Cardiac fibroblast (primary cell): Measurements from ENCODE around the gene IL19.

ENCODE experiments used
- DNase-seq, 2 donors: peaks; one replicate each; pipeline versions ENCODE4 v3.0.0 to v3.0.0-alpha.2; 2010; ENCODE audit warnings: low read depth in 2 of 2
- H3K4me3 ChIP-seq, 2 donors: replicated peaks in 1 of 2; 1 replicate in 1 of 2; 2 replicates in 1 of 2; pipeline ENCODE4 v1.5.1; 2011; ENCODE audit warnings: low read depth in 2 of 2, low read length in 2 of 2, mild to moderate bottlenecking in 2 of 2, moderate library complexity in 1 of 2
- CTCF ChIP-seq: IDR thresholded peaks from one replicate; pipeline ENCODE4 v1.5.1; 2011; ENCODE audit warnings: low read depth, mild to moderate bottlenecking, low read length, inconsistent platforms

Gene IL19

GRCh38 chr1:206864939-206865671 lies 94.5 kb downstream of the IL19 start, which contains the start of gene IL20:
Gene IL20, plus strand, starts transcription at chr1:206865623. Its CDS starts 230 bp downstream, at chr1:206865853.
- DNase-seq: peak; percentile 84 to 86
- no peak within 1 kb of the TSS for H3K4me3 ChIP-seq
- peak; percentile 88 for TF ChIP-seq CTCF

- peak; percentile 35 to 58 for DNase-seq
- H3K4me3 ChIP-seq: no peak overlapping the region
- no peak for TF ChIP-seq CTCF
Measured at GRCh38 chr1:206866062-206866461, 95.5 kb downstream of the IL19 start.

- TF ChIP-seq CTCF: no peak
- DNase-seq: no peak
- no peak overlapping the region for H3K4me3 ChIP-seq
Measured at GRCh38 chr1:206867239-206867638, 96.7 kb downstream of the IL19 start.

- DNase-seq: no peak
- H3K4me3 ChIP-seq: no peak overlapping the region
- no peak for TF ChIP-seq CTCF
Measured at GRCh38 chr1:206867716-206868115, 97.1 kb downstream of the IL19 start.

- no peak for TF ChIP-seq CTCF
- no peak overlapping the region for H3K4me3 ChIP-seq
- no peak for DNase-seq
Measured at GRCh38 chr1:206868264-206868663, 97.7 kb downstream of the IL19 start.

- TF ChIP-seq CTCF: no peak
- no peak overlapping the region for H3K4me3 ChIP-seq
- DNase-seq: no peak
Measured at GRCh38 chr1:206872139-206872538, 101.6 kb downstream of the IL19 start.
